Activated naive CD4-positive, alpha-beta T cell treated with anti-CD3 and anti-CD28 coated beads, Interleukin-2, amount 50 U/mL, for 72 hours (primary cell): Measurements from ENCODE around the gene VWF. TPM values are rescaled to one million over a fixed set of nuclear protein-coding genes. Genes with fewer than 3 reads are reported as not detected.

ENCODE experiments used
- ATAC-seq, 2 donors: fragments of 150-1000 bp; cut with Tn5 transposase; 2 replicates each; pipeline ENCODE4 v1.10.0; 2021; ENCODE audit warnings: mild to moderate bottlenecking in 2 of 2, moderate library complexity in 2 of 2
- DNase-seq, 2 donors: peaks; one replicate each; pipeline ENCODE4 v3.0.0; 2021 to 2022; ENCODE audit warnings: low spot score in 2 of 2
- H3K27ac Mint-ChIP-seq, 2 donors: one replicate each; pipeline ENCODE4 v1.8.0; 2022; ENCODE audit warnings: mild to moderate bottlenecking in 2 of 2, mixed read lengths in 2 of 2
- H3K36me3 Mint-ChIP-seq, 2 donors: one replicate each; pipeline ENCODE4 v1.8.0; 2022; ENCODE audit warnings: mixed read lengths in 2 of 2
- H3K9me3 Mint-ChIP-seq, 2 donors: one replicate each; pipeline ENCODE4 v1.8.0; 2022; ENCODE audit warnings: mixed read lengths in 2 of 2
- total RNA-seq, 2 donors: library from RNA; stranded (reverse); gene quantifications; one replicate each; pipeline ENCODE4 v1.2.3, GENCODE V29; 2022

VWF gene
- total RNA-seq, 2 donors from 2014 or later, result 0.12 TPM; not detected in 1

DNA sequence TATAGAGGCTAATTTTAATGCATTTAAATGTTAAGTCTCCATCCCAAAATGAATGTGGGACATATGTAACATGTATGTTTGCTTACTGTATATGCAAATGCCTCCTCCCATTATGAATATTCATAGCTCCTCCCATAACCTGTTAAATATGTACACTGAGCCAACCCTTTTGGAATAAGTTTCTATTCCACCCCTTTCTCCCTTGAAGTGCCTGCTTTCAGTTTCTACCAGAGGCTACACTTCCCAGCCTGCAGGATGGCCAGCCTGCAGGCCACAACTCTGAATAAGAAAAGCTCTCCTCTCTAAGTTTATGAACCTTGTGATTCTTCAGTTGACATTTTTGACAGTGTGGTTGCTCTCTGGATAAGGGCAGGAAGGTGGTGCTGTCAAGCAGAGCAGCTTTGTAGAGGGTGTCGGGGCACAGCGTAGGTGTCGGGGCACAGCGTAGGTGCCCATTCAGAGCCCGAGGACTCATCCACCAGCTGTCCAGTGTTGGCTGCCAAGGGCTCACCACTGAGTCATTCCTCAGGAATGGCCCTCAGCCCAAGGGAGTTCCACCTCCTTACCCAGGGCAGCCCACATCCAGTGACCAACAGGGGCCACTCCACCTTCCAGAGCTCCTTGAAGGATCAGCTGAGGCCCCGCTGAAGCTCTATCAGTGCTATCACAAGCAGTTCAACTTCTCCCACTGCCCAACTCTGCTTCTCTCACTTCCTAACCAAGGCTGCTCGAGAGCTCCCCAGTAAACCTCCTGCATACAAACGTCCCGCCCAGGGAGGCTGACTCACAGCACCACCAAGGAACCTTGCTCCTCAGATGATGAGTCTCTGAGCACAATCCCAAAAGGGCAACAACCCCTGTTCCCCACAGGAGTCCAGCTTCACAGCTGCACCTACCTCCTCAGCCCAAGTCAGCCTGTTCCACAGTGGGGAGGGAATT is 31.4 kb downstream of the VWF start:
- H3K36me3 Mint-ChIP-seq, result no peaks in the 10 kb centered on the region
- ATAC-seq (no peak), DNase-seq (no peak)
- no peak overlapping the region for H3K27ac Mint-ChIP-seq
- H3K9me3 Mint-ChIP-seq, result no peaks in the 10 kb centered on the region

GRCh38 chr12:6091786-6092566 is 32.5 kb downstream of the VWF start:
- ATAC-seq (no peak), DNase-seq (no peak)
- Mint-ChIP-seq H3K27ac (no peak overlapping the region), H3K36me3 (no peaks in the 10 kb centered on the region), H3K9me3 (no peaks in the 10 kb centered on the region)

- DNase-seq (no peak), ATAC-seq (no peak)
- no peaks in the 10 kb centered on the region for H3K9me3 Mint-ChIP-seq
- H3K36me3 Mint-ChIP-seq, result no peaks in the 10 kb centered on the region
- H3K27ac Mint-ChIP-seq, result no peak overlapping the region
These were observed 33.7 kb downstream of the VWF start for GRCh38 chr12:6090803-6091202.

GRCh38 chr12:6088921-6089747 is 35.3 kb downstream of the VWF start:
- ATAC-seq (peak in 1 of 2 donors; percentile 68), DNase-seq (no peak)
- no peaks in the 10 kb centered on the region for H3K36me3 Mint-ChIP-seq
- H3K27ac Mint-ChIP-seq, result no peak overlapping the region
- no peaks in the 10 kb centered on the region for H3K9me3 Mint-ChIP-seq

DNA sequence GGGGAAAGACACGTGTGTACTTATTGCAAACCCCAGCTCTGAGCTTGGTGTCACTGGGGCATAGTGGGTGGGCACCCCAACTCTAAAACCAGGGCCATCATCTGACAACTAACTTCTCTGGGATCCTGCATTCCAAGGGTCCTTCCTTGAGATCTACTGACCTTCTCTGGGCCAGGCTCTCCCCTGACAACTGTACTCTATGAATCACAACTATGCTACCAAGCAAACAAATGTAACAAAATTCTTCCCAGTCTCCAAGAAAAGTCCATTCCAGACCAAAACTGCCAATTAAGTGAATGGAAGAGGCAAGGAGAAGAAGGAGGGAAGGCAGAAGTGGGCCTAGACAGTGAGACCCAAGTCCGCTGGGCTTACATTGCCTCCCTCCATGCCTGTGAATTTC is 38.2 kb downstream of the VWF start:
- Mint-ChIP-seq H3K9me3 (no peaks in the 10 kb centered on the region), H3K36me3 (no peaks in the 10 kb centered on the region), H3K27ac (no peak overlapping the region)
- DNase-seq (no peak), ATAC-seq (no peak)

- ATAC-seq, result no peak
- no peaks in the 10 kb centered on the region for H3K9me3 Mint-ChIP-seq
- H3K27ac Mint-ChIP-seq, result no peak overlapping the region
- H3K36me3 Mint-ChIP-seq, result no peaks in the 10 kb centered on the region
- DNase-seq, result no peak
These were observed 38.6 kb downstream of the VWF start for GRCh38 chr12:6085841-6086240.

DNA sequence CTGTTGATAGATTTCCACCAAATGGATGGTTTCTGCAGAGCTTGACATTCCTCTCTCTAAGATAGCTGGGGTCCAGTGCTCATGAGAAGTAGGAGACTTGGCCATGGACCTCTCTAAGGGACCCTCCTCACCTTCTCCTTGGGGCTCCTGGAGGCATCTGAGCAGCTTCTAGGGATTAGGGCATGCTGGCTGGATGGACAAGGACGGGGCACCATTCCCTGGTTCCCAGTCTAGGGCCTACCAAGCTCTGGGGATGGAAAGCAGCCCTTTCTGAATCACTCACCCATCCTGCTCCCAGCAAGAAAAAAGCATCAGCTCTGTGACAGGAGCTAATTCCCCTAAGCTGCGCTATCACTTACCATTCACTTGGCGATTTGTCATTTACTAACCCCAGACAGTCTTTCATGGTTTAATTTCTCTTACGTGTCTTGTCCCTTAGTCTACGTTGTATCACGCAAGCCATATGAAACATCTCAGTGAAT is 39.5 kb downstream of the VWF start:
- no peak for ATAC-seq
- DNase-seq, result no peak
- no peaks in the 10 kb centered on the region for H3K9me3 Mint-ChIP-seq
- no peaks in the 10 kb centered on the region for H3K36me3 Mint-ChIP-seq
- H3K27ac Mint-ChIP-seq, result no peak overlapping the region

DNA sequence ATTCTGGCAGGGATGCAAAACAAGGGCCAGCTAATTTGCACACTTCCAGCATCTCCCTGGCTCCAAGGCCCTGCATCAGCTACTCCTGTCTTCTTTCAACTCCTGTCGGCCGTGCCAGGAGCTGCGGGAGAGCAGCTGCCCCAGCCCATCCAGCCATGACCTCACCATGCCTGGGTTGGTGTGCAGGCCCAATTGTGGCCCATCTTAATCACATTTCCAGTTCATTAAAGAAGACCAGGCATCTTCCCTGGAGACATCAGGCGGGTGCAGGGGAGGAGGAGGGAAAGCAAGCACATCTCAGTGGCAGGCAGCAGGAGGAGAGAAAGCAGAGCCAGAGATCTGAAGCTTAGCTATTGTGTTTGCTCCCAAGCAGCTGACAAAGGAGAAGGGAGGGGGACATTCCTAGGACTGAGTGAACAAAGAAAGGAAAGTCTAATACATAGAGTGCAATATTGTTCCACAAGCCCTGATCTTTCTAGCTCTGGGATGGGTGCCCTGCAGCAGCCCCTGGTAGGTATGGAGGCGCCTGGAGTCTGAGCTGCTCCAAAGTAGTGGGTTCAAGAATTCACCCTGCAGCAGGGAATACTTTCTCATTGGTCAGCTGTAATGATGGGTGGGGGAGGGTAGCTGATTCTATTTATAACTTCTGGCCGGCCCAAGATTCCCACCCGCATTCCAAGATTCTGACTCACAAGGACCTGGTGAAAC is 40.1 kb downstream of the VWF start:
- ATAC-seq (no peak), DNase-seq (no peak)
- Mint-ChIP-seq H3K27ac (no peak overlapping the region), H3K9me3 (no peaks in the 10 kb centered on the region), H3K36me3 (no peaks in the 10 kb centered on the region)

GRCh38 chr12:6083601-6084000 is 40.9 kb downstream of the VWF start:
- Mint-ChIP-seq H3K9me3 (no peaks in the 10 kb centered on the region), H3K36me3 (no peaks in the 10 kb centered on the region), H3K27ac (no peak overlapping the region)
- ATAC-seq (no peak), DNase-seq (no peak)

DNA sequence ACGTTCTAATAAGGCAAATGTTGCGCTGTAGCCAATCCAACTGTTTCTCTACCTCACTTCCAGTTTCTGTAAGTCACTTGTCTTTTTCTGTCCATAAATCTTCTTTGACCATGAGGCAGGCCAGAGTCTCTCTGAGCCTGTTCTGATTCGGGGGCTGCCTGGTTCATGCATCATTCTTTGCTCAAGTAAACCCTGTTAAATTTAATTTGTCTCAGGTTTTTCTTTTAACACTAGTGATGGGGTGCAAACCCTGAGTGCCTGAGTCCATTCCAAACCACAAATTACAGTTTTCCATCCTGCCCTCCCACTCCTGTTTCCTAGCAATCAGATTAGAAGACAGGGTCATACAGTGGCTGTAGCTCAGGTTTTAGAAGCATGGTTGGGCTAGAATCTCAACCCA is 41.9 kb downstream of the VWF start:
- ATAC-seq (no peak), DNase-seq (no peak)
- H3K36me3 Mint-ChIP-seq, result no peaks in the 10 kb centered on the region
- no peak overlapping the region for H3K27ac Mint-ChIP-seq
- no peaks in the 10 kb centered on the region for H3K9me3 Mint-ChIP-seq

- no peaks in the 10 kb centered on the region for H3K9me3 Mint-ChIP-seq
- no peaks in the 10 kb centered on the region for H3K36me3 Mint-ChIP-seq
- H3K27ac Mint-ChIP-seq, result peak overlapping the region in 1 of 2 donors; percentile 14
- no peak for DNase-seq
- no peak for ATAC-seq
These were observed 44.1 kb downstream of the VWF start for GRCh38 chr12:6080149-6081045.

- ATAC-seq (no peak), DNase-seq (no peak)
- Mint-ChIP-seq H3K27ac (no peak overlapping the region), H3K36me3 (no peaks in the 10 kb centered on the region), H3K9me3 (no peaks in the 10 kb centered on the region)
These were observed 45.9 kb downstream of the VWF start for GRCh38 chr12:6078398-6079096.

- Mint-ChIP-seq H3K36me3 (no peaks in the 10 kb centered on the region), H3K27ac (no peak overlapping the region), H3K9me3 (no peaks in the 10 kb centered on the region)
- ATAC-seq, result no peak
- DNase-seq, result no peak
These were observed 46.8 kb downstream of the VWF start for GRCh38 chr12:6077692-6078083.

DNA sequence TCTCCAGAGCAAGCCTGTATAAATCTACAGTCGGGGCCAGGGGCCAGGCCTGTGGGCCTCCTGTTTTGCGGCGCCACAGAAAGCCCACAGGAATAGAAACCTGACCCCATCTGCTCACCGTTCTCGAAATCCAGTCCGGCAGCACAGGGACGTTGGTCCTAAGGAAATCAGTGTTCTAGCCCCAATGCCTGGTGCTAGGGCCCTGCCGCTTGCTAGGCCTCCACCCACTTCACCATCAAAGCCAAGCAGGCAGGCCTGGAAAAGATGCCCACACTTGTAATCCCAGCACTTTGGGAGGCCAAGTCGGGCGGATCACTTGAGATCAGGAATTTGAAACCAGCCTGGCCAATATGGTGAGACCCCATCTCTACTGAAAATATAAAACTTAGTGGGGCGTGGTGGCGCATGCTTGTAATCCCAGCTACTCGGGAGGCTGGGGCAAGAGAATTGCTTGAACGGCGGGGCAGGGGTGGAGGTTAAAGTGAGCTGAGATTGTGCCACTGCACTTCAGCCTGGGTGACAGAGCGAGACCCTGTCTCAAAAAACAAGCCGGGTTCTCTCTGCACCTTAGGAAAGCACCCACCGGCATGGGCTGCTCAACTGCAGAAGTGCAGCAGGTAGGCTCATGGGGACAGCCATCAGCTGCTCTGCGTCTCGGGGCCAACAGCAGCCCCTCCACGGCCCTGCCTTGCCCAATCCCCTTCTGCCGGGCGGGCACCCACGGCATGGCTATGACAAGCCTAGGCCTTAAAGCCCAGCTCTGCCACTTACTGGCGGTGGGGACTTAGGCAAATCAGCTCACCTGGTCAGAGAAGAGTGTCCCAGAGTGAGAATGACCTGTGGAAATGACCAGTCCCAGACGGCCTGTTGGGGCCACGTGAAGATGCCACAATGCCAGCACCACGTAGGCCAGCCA is 47.4 kb downstream of the VWF start:
- Mint-ChIP-seq H3K36me3 (no peaks in the 10 kb centered on the region), H3K27ac (no peak overlapping the region), H3K9me3 (no peaks in the 10 kb centered on the region)
- no peak for DNase-seq
- ATAC-seq, result no peak
